ENCODE data around the gene CACNA1C. TPM values are rescaled to one million over a fixed set of nuclear protein-coding genes. Genes with fewer than 3 reads are reported as not detected.

CACNA1C gene
- total RNA-seq, 1 experiment from 2014 or later: 1.1 TPM

- no peaks in the 10 kb centered on the region for H3K27me3 ChIP-seq (ENCODE audit: insufficient read depth, low read length)
- no peaks in the 10 kb centered on the region; the same call in 1 of the 2 replicates for H3K79me2 ChIP-seq (ENCODE audit: insufficient read depth, low read length)
- no peak overlapping the region for H3K14ac ChIP-seq (ENCODE audit: insufficient read depth, low read length)
- H3K23ac ChIP-seq (ENCODE audit: insufficient read length, low read depth, low read length): no peak overlapping the region
- no peak overlapping the region for H2BK5ac ChIP-seq (ENCODE audit: insufficient read length, low read length)
- H3K18ac ChIP-seq (ENCODE audit: insufficient read length, low read depth, low read length): no peak overlapping the region
- no peaks in the 10 kb centered on the region for H3K23me2 ChIP-seq (ENCODE audit: insufficient read length, low read depth, low read length, poor library complexity, severe bottlenecking)
- no peak overlapping the region for H3K4me2 ChIP-seq (ENCODE audit: insufficient read depth, insufficient read length, low read length)
- H2AFZ ChIP-seq (ENCODE audit: low read length): no peak overlapping the region
- Mint-ChIP-seq H3K9me3 (no peaks in the 10 kb centered on the region), H3K36me3 (ENCODE audit: insufficient read depth in 1 of 3, low read depth in 3 of 3) (no peaks in the 10 kb centered on the region), H3K4me1 (peaks cover 10 to 11% of the 10 kb centered on the region in 2 experiments), H3K27ac (no peak overlapping the region; a peak in 1 of 7 replicates), H3K4me3 (no peak overlapping the region), H3K27me3 (ENCODE audit: low read depth) (peaks cover 1% of the 10 kb centered on the region; the same call in 1 of the 2 replicates)
- no peak overlapping the region for H2AK5ac ChIP-seq (ENCODE audit: insufficient read length, low read length)
- no peak overlapping the region for H3K27ac ChIP-seq (ENCODE audit: insufficient read length, low read depth, low read length)
- no peak overlapping the region for H2BK12ac ChIP-seq (ENCODE audit: insufficient read length, low read depth, low read length)
- H4K91ac ChIP-seq (ENCODE audit: insufficient read length, low read depth, low read length): no peak overlapping the region
- H3T11ph ChIP-seq (ENCODE audit: low read length): no peak overlapping the region
- no peak overlapping the region for H2BK15ac ChIP-seq (ENCODE audit: low read depth, low read length)
- no peak overlapping the region for H4K5ac ChIP-seq (ENCODE audit: insufficient read length, low read depth, low read length)
- no peak overlapping the region for H2BK120ac ChIP-seq (ENCODE audit: low read depth, low read length, poor library complexity, severe bottlenecking)
- 100% methylated on average over 1 of the region's 8 CpGs for WGBS (ENCODE audit: extremely low coverage, insufficient read length, low lambda C conversion rate)
- DNase-seq: no peak
- H2BK20ac ChIP-seq (ENCODE audit: low read depth, low read length, poor library complexity, severe bottlenecking): no peak overlapping the region
- no peaks in the 10 kb centered on the region; the same call in 1 of the 2 replicates for H3K4me1 ChIP-seq (ENCODE audit: insufficient read depth, low read length)
- TF ChIP-seq CTCF (conservative IDR thresholded peaks at IDR 0.05): no peak
- no peaks in the 10 kb centered on the region for H3K79me1 ChIP-seq (ENCODE audit: insufficient read depth, low read depth, low read length, poor library complexity, severe bottlenecking)
- H3K9me3 ChIP-seq (ENCODE audit: control insufficient read depth, low read depth, low read length): no peaks in the 10 kb centered on the region
- no peak overlapping the region for H4K8ac ChIP-seq (replicated peaks; ENCODE audit: insufficient read length, low read depth, low read length)
- no peak overlapping the region for H3K56ac ChIP-seq (ENCODE audit: insufficient read length, low read depth, low read length)
- no peak overlapping the region for H3K4ac ChIP-seq (ENCODE audit: low read depth, low read length)
- no peak overlapping the region for H3K9ac ChIP-seq (ENCODE audit: extremely low read depth, insufficient read length, low read length)
- no peaks in the 10 kb centered on the region for H4K20me1 ChIP-seq (ENCODE audit: control insufficient read depth, insufficient read depth, insufficient read length)
These were observed 306.3 kb downstream of the CACNA1C start for GRCh38 chr12:2358986-2359658.

Measured in H9 (cell line).